HG02763 (cell line): ENCODE measurements around the gene STX4.

Source experiments
- ATAC-seq: cut with Tn5 transposase; IDR thresholded peaks from one replicate; pipeline ENCODE4 v1.9.1; 2021; ENCODE audit warnings: mild to moderate bottlenecking, moderate library complexity; ENCODE audit not compliant: unreplicated experiment

The STX4 gene

GRCh38 chr16:31063843-31064611, 30.7 kb downstream of the STX4 start:
- no peak for ATAC-seq

- no peak for ATAC-seq
Measured at GRCh38 chr16:31064882-31065461, 31.6 kb downstream of the STX4 start.

GRCh38 chr16:31067342-31067741, 34.0 kb downstream of the STX4 start:
- no peak for ATAC-seq

GRCh38 chr16:31071861-31072260, 38.5 kb downstream of the STX4 start:
- ATAC-seq: no peak

- peak; percentile 1 for ATAC-seq
Measured at GRCh38 chr16:31072540-31073141, 39.3 kb downstream of the STX4 start.

GRCh38 chr16:31073142-31073969, 40.0 kb downstream of the STX4 start:
- peak; percentile 53 for ATAC-seq

GRCh38 chr16:31073970-31074813, 40.8 kb downstream of the STX4 start, which contains the start of the genes ZNF646 and ZNF668:
Gene ZNF646 (plus strand): TSS chr16:31074422. CDS start chr16:31076325, 1,903 bp downstream.
Gene ZNF668 (minus strand): TSS chr16:31074240. CDS start chr16:31064459, 9,781 bp downstream.
- peak; percentile 58 for ATAC-seq

GRCh38 chr16:31074814-31075183, 41.4 kb downstream of the STX4 start:
- ATAC-seq: no peak

GRCh38 chr16:31076319-31076718, 43.0 kb downstream of the STX4 start:
- ATAC-seq: no peak

GRCh38 chr16:31077024-31077423, 43.7 kb downstream of the STX4 start:
- ATAC-seq: no peak

GRCh38 chr16:31077592-31078396, 44.4 kb downstream of the STX4 start:
- no peak for ATAC-seq

GRCh38 chr16:31078597-31079341, 45.4 kb downstream of the STX4 start:
- ATAC-seq: no peak

- ATAC-seq: no peak
Measured at GRCh38 chr16:31079342-31079944, 46.1 kb downstream of the STX4 start.

- ATAC-seq: no peak
Measured at GRCh38 chr16:31080035-31080629, 46.8 kb downstream of the STX4 start.

- no peak for ATAC-seq
Measured at GRCh38 chr16:31080756-31081419, 47.5 kb downstream of the STX4 start.

GRCh38 chr16:31081428-31082351, 48.3 kb downstream of the STX4 start:
- no peak for ATAC-seq
